Fibroblast of skin of scalp (primary cell): Measurements from ENCODE around the gene CLPTM1L.
"Not testable (repeated sequence)": the region's sequence is repeated elsewhere in the genome, so short reads cannot be mapped to it uniquely, and the experiment has no call there.

Source experiments
- DNase-seq: peaks from one replicate; pipeline ENCODE4 v3.0.0-alpha.2; 2013

CLPTM1L gene

GRCh38 chr5:1359031-1359645 lies 14.2 kb upstream of the CLPTM1L start:
- no peak for DNase-seq

GRCh38 chr5:1358726-1359025 lies 13.8 kb upstream of the CLPTM1L start:
- no peak for DNase-seq

GRCh38 chr5:1357946-1358725 lies 13.2 kb upstream of the CLPTM1L start:
- no peak for DNase-seq

GRCh38 chr5:1356873-1357787 lies 12.2 kb upstream of the CLPTM1L start:
- DNase-seq = no peak

- DNase-seq = no peak
Observed at GRCh38 chr5:1354576-1354975, 9.7 kb upstream of the CLPTM1L start.

- no peak for DNase-seq
Observed at GRCh38 chr5:1352231-1353219, 7.6 kb upstream of the CLPTM1L start.

- no peak for DNase-seq
Observed at GRCh38 chr5:1351156-1351555, 6.3 kb upstream of the CLPTM1L start.

GRCh38 chr5:1349246-1349645 lies 4.3 kb upstream of the CLPTM1L start:
- no peak for DNase-seq

- DNase-seq = no peak
Observed at GRCh38 chr5:1348986-1349245, 4.0 kb upstream of the CLPTM1L start.

GRCh38 chr5:1347571-1347970 lies 2.7 kb upstream of the CLPTM1L start:
- no peak for DNase-seq

- no peak for DNase-seq
Observed at GRCh38 chr5:1346627-1347440, 1.9 kb upstream of the CLPTM1L start.

GRCh38 chr5:1345876-1346626 lies 1.2 kb upstream of the CLPTM1L start:
- no peak for DNase-seq

GRCh38 chr5:1343931-1344901 lies 683 bp downstream of the CLPTM1L start:
- DNase-seq = no peak

GRCh38 chr5:1343315-1343751 lies 1.6 kb downstream of the CLPTM1L start:
- DNase-seq = no peak

GRCh38 chr5:1342711-1343110 lies 2.2 kb downstream of the CLPTM1L start:
- not testable (repeated sequence) for DNase-seq

- no peak for DNase-seq
Observed at GRCh38 chr5:1342268-1342667, 2.6 kb downstream of the CLPTM1L start.

- no peak for DNase-seq
Observed at GRCh38 chr5:1341863-1342262, 3.0 kb downstream of the CLPTM1L start.

- not testable (repeated sequence) for DNase-seq
Observed at GRCh38 chr5:1339818-1340210, 5.1 kb downstream of the CLPTM1L start.

- DNase-seq = not testable (repeated sequence)
Observed at GRCh38 chr5:1339139-1339817, 5.6 kb downstream of the CLPTM1L start.
